ENCODE measurements around the gene COMMD6. TPM values are rescaled to one million over a fixed set of nuclear protein-coding genes. Genes with fewer than 3 reads are reported as not detected.

Gene COMMD6
- total and polyA plus RNA-seq, 2 experiments from 2014 or later: 34.9 to 339 TPM

DNA sequence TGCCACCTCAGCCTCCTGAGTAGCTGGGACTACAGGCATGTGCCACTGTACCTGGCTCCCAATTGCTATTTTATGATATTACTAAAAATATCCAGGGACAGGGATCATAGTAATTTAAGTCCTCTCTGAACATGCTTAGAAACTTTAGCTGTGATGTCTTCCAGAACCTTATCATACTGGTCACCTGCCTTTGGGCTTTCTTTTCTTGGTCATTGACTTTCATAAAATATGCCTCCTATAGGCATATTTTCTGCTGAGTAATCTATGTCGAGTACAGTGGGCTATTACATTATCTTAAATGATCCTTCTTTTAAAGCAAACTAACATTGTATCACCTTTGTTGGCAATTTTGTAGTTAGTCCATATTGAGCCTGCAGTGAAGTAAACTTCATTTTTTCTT is 18.2 kb upstream of the COMMD6 start (continued):
- TF ChIP-seq, protein P1, sequence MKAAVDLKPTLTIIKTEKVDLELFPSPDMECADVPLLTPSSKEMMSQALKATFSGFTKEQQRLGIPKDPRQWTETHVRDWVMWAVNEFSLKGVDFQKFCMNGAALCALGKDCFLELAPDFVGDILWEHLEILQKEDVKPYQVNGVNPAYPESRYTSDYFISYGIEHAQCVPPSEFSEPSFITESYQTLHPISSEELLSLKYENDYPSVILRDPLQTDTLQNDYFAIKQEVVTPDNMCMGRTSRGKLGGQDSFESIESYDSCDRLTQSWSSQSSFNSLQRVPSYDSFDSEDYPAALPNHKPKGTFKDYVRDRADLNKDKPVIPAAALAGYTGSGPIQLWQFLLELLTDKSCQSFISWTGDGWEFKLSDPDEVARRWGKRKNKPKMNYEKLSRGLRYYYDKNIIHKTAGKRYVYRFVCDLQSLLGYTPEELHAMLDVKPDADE (IDR thresholded peaks at IDR 0.05): no peak
- no peak for TF ChIP-seq POLR2AphosphoS5 (IDR thresholded peaks at IDR 0.05; ENCODE audit: low read depth)
- no peak for TF ChIP-seq JUNB (IDR thresholded peaks at IDR 0.05; ENCODE audit: unreplicated experiment)
- TF ChIP-seq CREB1 (CRISPR knock-in tag; IDR thresholded peaks at IDR 0.05; ENCODE audit: low read depth): no peak

DNA sequence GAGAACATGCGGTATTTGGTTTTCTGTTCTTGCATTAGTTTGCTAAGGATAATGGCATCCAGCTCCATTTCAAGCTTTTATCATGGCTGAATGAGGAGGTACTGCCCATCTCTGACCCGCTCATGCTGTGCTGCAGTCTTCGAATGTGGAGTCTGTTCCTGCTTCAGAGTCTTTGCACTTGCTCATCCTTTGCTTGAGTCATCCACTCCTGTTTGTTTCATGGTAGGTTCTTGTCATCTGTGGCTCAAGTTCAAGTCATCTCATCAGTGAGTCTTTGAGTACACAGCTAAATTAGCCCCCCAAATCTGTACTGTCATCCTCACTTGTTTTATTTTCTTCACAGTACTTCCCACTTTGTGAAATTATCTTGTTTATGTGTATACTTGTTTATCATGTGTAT is 17.3 kb upstream of the COMMD6 start:
- Histone ChIP-seq H3K27ac (ENCODE audit: low read depth) (no peak overlapping the region), H3K4me1 (ENCODE audit: insufficient read depth) (no peaks in the 10 kb centered on the region), H2AFZ (no peak overlapping the region), H3K9me2 (ENCODE audit: insufficient read depth) (no peaks in the 10 kb centered on the region), H3K4me3 (no peak overlapping the region), H3F3A (replicated peaks; ENCODE audit: low read depth) (no peaks in the 10 kb centered on the region), H4K20me1 (replicated peaks; ENCODE audit: insufficient read depth) (no peaks in the 10 kb centered on the region), H3K79me2 (replicated peaks; ENCODE audit: insufficient read depth) (peaks cover 34% of the 10 kb centered on the region), H3K4me2 (no peak overlapping the region), H3K27me3 (ENCODE audit: insufficient read depth) (no peaks in the 10 kb centered on the region), H3K36me3 (ENCODE audit: insufficient read depth) (peaks cover 2% of the 10 kb centered on the region; the same call in 1 of the 2 replicates)
- peaks cover 7% of the 10 kb centered on the region; the same call in 2 of the 3 replicates for H3K4me1 Mint-ChIP-seq
- H3K27ac Mint-ChIP-seq: no peak overlapping the region
- H3K9me3 Mint-ChIP-seq: no peaks in the 10 kb centered on the region
- no peak for DNase-seq (ENCODE audit: low spot score)
- TF ChIP-seq EZH2 (IDR thresholded peaks at IDR 0.05; ENCODE audit: low read depth, unreplicated experiment) (no peak), EZH2phosphoT487 (IDR thresholded peaks at IDR 0.05; ENCODE audit: unreplicated experiment) (no peak), CREB1 (CRISPR knock-in tag; IDR thresholded peaks at IDR 0.05; ENCODE audit: low read depth) (no peak), STAT1 (IDR thresholded peaks at IDR 0.05; ENCODE audit: unreplicated experiment) (no peak), ZNF114 (CRISPR knock-in tag; IDR thresholded peaks at IDR 0.05) (no peak), JUNB (IDR thresholded peaks at IDR 0.05; ENCODE audit: unreplicated experiment) (no peak)
- TF ChIP-seq, protein P2, sequence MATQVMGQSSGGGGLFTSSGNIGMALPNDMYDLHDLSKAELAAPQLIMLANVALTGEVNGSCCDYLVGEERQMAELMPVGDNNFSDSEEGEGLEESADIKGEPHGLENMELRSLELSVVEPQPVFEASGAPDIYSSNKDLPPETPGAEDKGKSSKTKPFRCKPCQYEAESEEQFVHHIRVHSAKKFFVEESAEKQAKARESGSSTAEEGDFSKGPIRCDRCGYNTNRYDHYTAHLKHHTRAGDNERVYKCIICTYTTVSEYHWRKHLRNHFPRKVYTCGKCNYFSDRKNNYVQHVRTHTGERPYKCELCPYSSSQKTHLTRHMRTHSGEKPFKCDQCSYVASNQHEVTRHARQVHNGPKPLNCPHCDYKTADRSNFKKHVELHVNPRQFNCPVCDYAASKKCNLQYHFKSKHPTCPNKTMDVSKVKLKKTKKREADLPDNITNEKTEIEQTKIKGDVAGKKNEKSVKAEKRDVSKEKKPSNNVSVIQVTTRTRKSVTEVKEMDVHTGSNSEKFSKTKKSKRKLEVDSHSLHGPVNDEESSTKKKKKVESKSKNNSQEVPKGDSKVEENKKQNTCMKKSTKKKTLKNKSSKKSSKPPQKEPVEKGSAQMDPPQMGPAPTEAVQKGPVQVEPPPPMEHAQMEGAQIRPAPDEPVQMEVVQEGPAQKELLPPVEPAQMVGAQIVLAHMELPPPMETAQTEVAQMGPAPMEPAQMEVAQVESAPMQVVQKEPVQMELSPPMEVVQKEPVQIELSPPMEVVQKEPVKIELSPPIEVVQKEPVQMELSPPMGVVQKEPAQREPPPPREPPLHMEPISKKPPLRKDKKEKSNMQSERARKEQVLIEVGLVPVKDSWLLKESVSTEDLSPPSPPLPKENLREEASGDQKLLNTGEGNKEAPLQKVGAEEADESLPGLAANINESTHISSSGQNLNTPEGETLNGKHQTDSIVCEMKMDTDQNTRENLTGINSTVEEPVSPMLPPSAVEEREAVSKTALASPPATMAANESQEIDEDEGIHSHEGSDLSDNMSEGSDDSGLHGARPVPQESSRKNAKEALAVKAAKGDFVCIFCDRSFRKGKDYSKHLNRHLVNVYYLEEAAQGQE (IDR thresholded peaks at IDR 0.05; ENCODE audit: unreplicated experiment): no peak
- peaks cover 3% of the 10 kb centered on the region for H3K27me3 Mint-ChIP-seq (ENCODE audit: insufficient read depth, low read depth, poor library complexity)
- ATAC-seq: no peak
- no peak overlapping the region for H3K4me3 Mint-ChIP-seq
- peaks cover 8% of the 10 kb centered on the region for H3K36me3 Mint-ChIP-seq (ENCODE audit: low read depth)

DNA sequence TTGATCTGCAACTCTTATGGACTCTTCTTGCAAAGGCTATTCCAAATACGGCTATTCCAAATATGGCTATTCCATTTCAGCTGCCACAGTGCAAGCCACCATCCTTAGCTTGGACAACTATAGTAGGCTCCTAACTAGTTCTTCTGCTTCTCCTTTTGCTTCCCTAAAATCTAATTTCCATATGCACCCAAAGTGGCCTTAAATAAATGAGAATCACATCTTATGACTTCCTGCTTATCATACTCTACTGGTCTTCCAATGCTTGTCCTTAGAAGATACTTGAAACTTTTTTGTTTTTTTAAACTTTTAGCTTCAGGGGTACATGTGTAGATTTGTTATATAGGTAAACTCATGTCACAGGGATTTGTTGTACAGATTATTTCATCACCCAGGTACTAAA is 16.8 kb upstream of the COMMD6 start:
- no peak overlapping the region for H3K4me3 Mint-ChIP-seq
- peaks cover 34% of the 10 kb centered on the region for H3K79me2 ChIP-seq (replicated peaks; ENCODE audit: insufficient read depth)
- TF ChIP-seq POLR2AphosphoS5 (IDR thresholded peaks at IDR 0.05; ENCODE audit: low read depth) (no peak), JUNB (IDR thresholded peaks at IDR 0.05; ENCODE audit: unreplicated experiment) (no peak), ZNF114 (CRISPR knock-in tag; IDR thresholded peaks at IDR 0.05) (no peak), NANOG (IDR thresholded peaks at IDR 0.05; ENCODE audit: borderline replicate concordance) (no peak), EZH2 (IDR thresholded peaks at IDR 0.05; ENCODE audit: low read depth, unreplicated experiment) (no peak), CREB1 (CRISPR knock-in tag; IDR thresholded peaks at IDR 0.05; ENCODE audit: low read depth) (no peak), ZNF331 (CRISPR knock-in tag; IDR thresholded peaks at IDR 0.05; ENCODE audit: low read depth) (no peak), EZH2phosphoT487 (IDR thresholded peaks at IDR 0.05; ENCODE audit: unreplicated experiment) (no peak)
- TF ChIP-seq, protein P2 (IDR thresholded peaks at IDR 0.05; ENCODE audit: unreplicated experiment): no peak
- TF ChIP-seq, protein P1 (IDR thresholded peaks at IDR 0.05): no peak

More for the DNA sequence above, 16.8 kb upstream of the COMMD6 start:
- Histone ChIP-seq H3K36me3 (ENCODE audit: insufficient read depth) (peaks cover 2% of the 10 kb centered on the region; the same call in 1 of the 2 replicates), H3F3A (replicated peaks; ENCODE audit: low read depth) (no peaks in the 10 kb centered on the region), H3K9me2 (ENCODE audit: insufficient read depth) (no peaks in the 10 kb centered on the region), H3K27ac (ENCODE audit: low read depth) (no peak overlapping the region), H4K20me1 (replicated peaks; ENCODE audit: insufficient read depth) (no peaks in the 10 kb centered on the region), H3K4me1 (ENCODE audit: insufficient read depth) (no peaks in the 10 kb centered on the region), H3K4me2 (no peak overlapping the region), H2AFZ (no peak overlapping the region), H3K27me3 (ENCODE audit: insufficient read depth) (no peaks in the 10 kb centered on the region), H3K4me3 (no peak overlapping the region)
- peaks cover 8% of the 10 kb centered on the region for H3K36me3 Mint-ChIP-seq (ENCODE audit: low read depth)
- H3K9me3 Mint-ChIP-seq: no peaks in the 10 kb centered on the region
- peaks cover 5% of the 10 kb centered on the region for H3K27me3 Mint-ChIP-seq (ENCODE audit: insufficient read depth, low read depth, poor library complexity)
- no peak overlapping the region for H3K27ac Mint-ChIP-seq
- H3K4me1 Mint-ChIP-seq: peaks cover 7% of the 10 kb centered on the region; the same call in 2 of the 3 replicates
- no peak for DNase-seq (ENCODE audit: low spot score)
- ATAC-seq: no peak
